Lower leg skin (tissue), 3 donors: ENCODE results near the gene CD8B.

Source experiments
- POLR2A ChIP-seq, 2 donors: fragments of 450-650 bp; IDR thresholded peaks; one replicate each; pipeline ENCODE4 v1.6.1; 2016 to 2017; ENCODE audit warnings: antibody characterized with exemption in 2 of 2, mild to moderate bottlenecking in 1 of 2, moderate library complexity in 1 of 2
- TF ChIP-seq, protein P1 (sequence below), 3 donors: fragments of 450-650 bp; IDR thresholded peaks; one replicate each; pipeline ENCODE4 v1.5.1; 2016; ENCODE audit warnings: antibody characterized with exemption in 3 of 3, mild to moderate bottlenecking in 3 of 3, moderate library complexity in 2 of 3

DNA sequence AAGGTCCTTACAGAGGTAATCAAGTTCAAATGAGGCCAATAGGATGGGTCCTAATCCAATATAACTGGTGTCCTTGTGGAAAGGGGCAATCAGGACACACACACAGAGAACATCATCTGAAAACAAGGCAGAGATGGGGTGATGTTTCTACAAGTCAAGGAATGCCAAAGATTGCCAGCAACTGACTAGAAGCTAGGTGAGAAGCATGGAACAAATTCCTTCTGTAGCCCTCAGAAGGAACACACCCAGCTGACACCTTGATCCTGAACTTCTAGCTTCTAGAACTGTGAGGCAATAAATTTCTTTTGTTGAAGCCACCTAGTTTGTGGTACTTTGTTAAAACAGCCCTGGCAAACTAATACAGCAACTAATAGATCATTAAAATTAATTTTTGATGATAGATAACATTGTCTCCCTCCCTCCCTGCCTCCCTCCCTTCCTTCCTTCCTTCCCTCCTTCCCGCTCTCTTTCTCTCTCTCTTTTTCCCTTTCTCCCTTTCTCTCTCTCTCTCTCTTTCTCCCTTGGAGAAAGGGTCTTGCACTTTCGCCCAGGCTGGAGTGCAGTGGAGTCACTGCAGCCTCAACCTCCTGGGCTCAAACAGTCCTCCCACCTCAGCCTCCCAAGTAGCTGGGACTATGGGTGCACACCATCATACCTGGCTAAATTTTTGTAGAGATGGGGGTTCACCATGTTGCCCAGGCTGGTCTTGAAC lies 60.7 kb downstream of the CD8B start:
- TF ChIP-seq, protein P1, sequence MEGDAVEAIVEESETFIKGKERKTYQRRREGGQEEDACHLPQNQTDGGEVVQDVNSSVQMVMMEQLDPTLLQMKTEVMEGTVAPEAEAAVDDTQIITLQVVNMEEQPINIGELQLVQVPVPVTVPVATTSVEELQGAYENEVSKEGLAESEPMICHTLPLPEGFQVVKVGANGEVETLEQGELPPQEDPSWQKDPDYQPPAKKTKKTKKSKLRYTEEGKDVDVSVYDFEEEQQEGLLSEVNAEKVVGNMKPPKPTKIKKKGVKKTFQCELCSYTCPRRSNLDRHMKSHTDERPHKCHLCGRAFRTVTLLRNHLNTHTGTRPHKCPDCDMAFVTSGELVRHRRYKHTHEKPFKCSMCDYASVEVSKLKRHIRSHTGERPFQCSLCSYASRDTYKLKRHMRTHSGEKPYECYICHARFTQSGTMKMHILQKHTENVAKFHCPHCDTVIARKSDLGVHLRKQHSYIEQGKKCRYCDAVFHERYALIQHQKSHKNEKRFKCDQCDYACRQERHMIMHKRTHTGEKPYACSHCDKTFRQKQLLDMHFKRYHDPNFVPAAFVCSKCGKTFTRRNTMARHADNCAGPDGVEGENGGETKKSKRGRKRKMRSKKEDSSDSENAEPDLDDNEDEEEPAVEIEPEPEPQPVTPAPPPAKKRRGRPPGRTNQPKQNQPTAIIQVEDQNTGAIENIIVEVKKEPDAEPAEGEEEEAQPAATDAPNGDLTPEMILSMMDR (IDR thresholded peaks at IDR 0.05): no peak
- TF ChIP-seq POLR2A (IDR thresholded peaks at IDR 0.05): no peak
